NK-92 treated with Interleukin-12 subunit alpha and Interleukin-12 subunit beta, amount 100 ng/mL, for 24 hours (cell line): ENCODE data around the gene ACSS1.

Experiments
- DNase-seq: peaks from one replicate; lab custom pipeline; 2025; lab: John Stamatoyannopoulos, UW

ACSS1 gene

GRCh38 chr20:25078662-25079061 lies 20.7 kb upstream of the ACSS1 start:
- DNase-seq, result no peak

GRCh38 chr20:25077610-25078169 lies 19.8 kb upstream of the ACSS1 start:
- DNase-seq, result no peak

GRCh38 chr20:25076731-25077609 lies 19.0 kb upstream of the ACSS1 start:
- no peak for DNase-seq

- no peak for DNase-seq
These were observed 18.3 kb upstream of the ACSS1 start for GRCh38 chr20:25076201-25076600.

GRCh38 chr20:25073544-25073943 lies 15.6 kb upstream of the ACSS1 start:
- DNase-seq, result no peak

GRCh38 chr20:25072226-25072811 lies 14.4 kb upstream of the ACSS1 start:
- no peak for DNase-seq

- no peak for DNase-seq
These were observed 13.8 kb upstream of the ACSS1 start for GRCh38 chr20:25071734-25072133.

- no peak for DNase-seq
These were observed 13.0 kb upstream of the ACSS1 start for GRCh38 chr20:25070821-25071473.

GRCh38 chr20:25067102-25067987 lies 9.4 kb upstream of the ACSS1 start:
- DNase-seq, result no peak

GRCh38 chr20:25066386-25066785 lies 8.4 kb upstream of the ACSS1 start:
- DNase-seq, result no peak

GRCh38 chr20:25065625-25066338 lies 7.8 kb upstream of the ACSS1 start:
- peak; percentile 11 for DNase-seq

GRCh38 chr20:25065072-25065624 lies 7.2 kb upstream of the ACSS1 start:
- DNase-seq, result no peak

- no peak for DNase-seq
These were observed 6.7 kb upstream of the ACSS1 start for GRCh38 chr20:25064561-25065071.

GRCh38 chr20:25063981-25064380 lies 6.0 kb upstream of the ACSS1 start:
- no peak for DNase-seq

- no peak for DNase-seq
These were observed 5.6 kb upstream of the ACSS1 start for GRCh38 chr20:25063546-25063945.

- DNase-seq, result no peak
These were observed 4.9 kb upstream of the ACSS1 start for GRCh38 chr20:25062841-25063240.

- DNase-seq, result no peak
These were observed 4.0 kb upstream of the ACSS1 start for GRCh38 chr20:25061821-25062530.

- no peak for DNase-seq
These were observed 3.3 kb upstream of the ACSS1 start for GRCh38 chr20:25061103-25061799.

- DNase-seq, result no peak
These were observed 2.0 kb upstream of the ACSS1 start for GRCh38 chr20:25059866-25060465.
